ENCODE data around the gene RRP12. TPM values are rescaled to one million over a fixed set of nuclear protein-coding genes. Genes with fewer than 3 reads are reported as not detected.
A peak's percentile ranks its signal among the peaks of the same experiment; 100 is the strongest.
"Not testable (repeated sequence)": the region's sequence is repeated elsewhere in the genome, so short reads cannot be mapped to it uniquely, and the experiment has no call there.

RRP12 gene
- total and polyA plus RNA-seq, 4 experiments from 2014 or later: 6.3 to 20.0 (median 12.9) TPM

DNA sequence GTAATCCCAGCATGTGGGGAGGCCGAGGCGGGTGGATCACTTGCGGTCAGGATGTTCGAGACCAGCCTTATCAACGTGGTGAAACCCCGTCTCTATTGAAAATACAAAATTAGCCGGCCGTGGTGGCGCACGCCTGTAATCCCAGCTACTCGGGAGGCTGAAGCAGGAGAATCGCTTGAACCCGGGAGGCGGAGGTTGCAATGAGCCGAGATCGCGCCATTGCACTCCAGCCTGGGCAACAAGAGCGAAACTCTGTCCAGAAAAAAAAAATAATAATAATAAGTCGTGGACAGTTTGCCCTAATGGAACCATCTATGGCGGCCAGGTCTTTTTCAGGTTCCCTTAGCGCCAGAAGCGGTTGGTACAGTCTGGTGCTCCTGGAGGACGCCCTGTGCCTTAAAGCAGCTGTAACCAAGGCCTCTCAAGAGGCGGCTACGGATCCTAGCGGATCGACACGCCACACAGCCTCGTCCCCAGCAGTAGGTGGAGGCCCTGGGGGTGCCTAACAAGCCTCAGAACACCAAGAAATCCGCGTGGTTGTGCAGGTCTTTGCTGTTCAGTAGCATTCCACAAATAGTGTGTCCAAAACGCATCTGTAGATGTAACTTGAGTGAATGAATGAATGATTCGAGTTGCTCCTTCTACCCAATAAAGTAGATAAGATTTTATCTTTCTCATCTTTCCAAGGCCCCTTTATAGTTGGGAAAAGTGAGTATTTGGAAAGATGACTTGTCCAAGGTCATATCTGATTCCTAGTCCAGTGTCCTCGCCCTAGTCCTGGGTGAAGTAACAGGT lies 25.8 kb upstream of the RRP12 start:
- Mint-ChIP-seq H3K4me3 (peak overlapping the region; percentile 90 to 98 (median 94)), H3K27ac (peak overlapping the region; percentile 90 to 98 (median 97))
- intact Hi-C loops (cut with micrococcal nuclease): loop anchor here (1.0 to 5.0 kb wide), 7 partner anchors 9 to 595 kb away; partner anchors contain the start of genes EXOSC1, LCOR, MMS19 and MORN4

GRCh38 chr10:97425964-97426775 lies 25.0 kb upstream of the RRP12 start, which contains the start of gene PGAM1:
TSS of gene PGAM1 (plus strand) at chr10:97426191. CDS start at chr10:97426308, 117 bp downstream.
- Mint-ChIP-seq H3K9me3 (peaks cover 0 to 2% (median 0%) of the 10 kb centered on the region in 8 donors), H3K27ac (peak within 1 kb of the TSS; percentile 94 to 98 (median 97)), H3K4me1 (peaks cover 26 to 61% (median 37%) of the 10 kb centered on the region in 4 donors), H3K4me3 (peak within 1 kb of the TSS; percentile 90 to 98 (median 94)), H3K27me3 (peaks cover 0 to 2% of the 10 kb centered on the region in 2 donors), H3K36me3 (peaks cover 7 to 34% of the 10 kb centered on the region in 2 donors)
- peaks cover 9% of the 10 kb centered on the region for H3K36me3 ChIP-seq (ENCODE audit: insufficient read depth, low read length)
- CTCF ChIA-PET (ENCODE audit: partially characterized antibody): no interaction called here
- H3K4me1 ChIP-seq (ENCODE audit: insufficient read depth, low read length): peaks cover 42% of the 10 kb centered on the region
- peak; percentile 94 to 99 (median 98) for DNase-seq
- POLR2A ChIA-PET (ENCODE audit: partially characterized antibody): interaction anchor here (0.6 to 2.5 kb wide), 5 partner anchors 7 to 92 kb away, joined by 3 to 16 read pairs (median 6); partner anchors contain the start of gene FRAT2
- H3K9me3 ChIP-seq (ENCODE audit: control insufficient read depth in 1 of 2, low read length in 2 of 2): no peaks in the 10 kb centered on the region
- intact Hi-C loops (cut with micrococcal nuclease): loop anchor here (1.0 to 5.0 kb wide), 7 partner anchors 8 to 594 kb away; partner anchors contain the start of genes EXOSC1, LCOR, MMS19 and MORN4
- H3K27ac ChIP-seq (ENCODE audit: low read depth, low read length): peak within 1 kb of the TSS; percentile 83
- H3K27me3 ChIP-seq (ENCODE audit: insufficient read depth, low read length): no peaks in the 10 kb centered on the region
- peak within 1 kb of the TSS; percentile 62 to 70 for H3K4me3 ChIP-seq (ENCODE audit: low read length in 2 of 2)

More for the DNA sequence above, 25.8 kb upstream of the RRP12 start:
- peaks cover 42% of the 10 kb centered on the region for H3K4me1 ChIP-seq (ENCODE audit: insufficient read depth, low read length)
- Mint-ChIP-seq H3K27me3 (peaks cover 0 to 2% of the 10 kb centered on the region in 2 donors), H3K9me3 (peaks cover 0 to 2% (median 0%) of the 10 kb centered on the region in 8 donors), H3K36me3 (peaks cover 11 to 41% of the 10 kb centered on the region in 2 donors), H3K4me1 (peaks cover 26 to 61% (median 37%) of the 10 kb centered on the region in 4 donors)
- peak overlapping the region; percentile 83 for H3K27ac ChIP-seq (ENCODE audit: low read depth, low read length)
- H3K36me3 ChIP-seq (ENCODE audit: insufficient read depth, low read length): peaks cover 16% of the 10 kb centered on the region
- no peaks in the 10 kb centered on the region for H3K9me3 ChIP-seq (ENCODE audit: control insufficient read depth in 1 of 2, low read length in 2 of 2)
- H3K27me3 ChIP-seq (ENCODE audit: insufficient read depth, low read length): no peaks in the 10 kb centered on the region
- DNase-seq: no peak
- H3K4me3 ChIP-seq (ENCODE audit: low read length in 2 of 2): peak overlapping the region; percentile 62 to 70
- CTCF ChIA-PET (ENCODE audit: partially characterized antibody): interaction anchor here (1.0 to 1.8 kb wide), 3 partner anchors 8 to 19 kb away, joined by 3 to 6 read pairs (median 6); no protein-coding TSS in a partner anchor
- POLR2A ChIA-PET (ENCODE audit: partially characterized antibody): interaction anchor here (0.9 to 2.5 kb wide), 6 partner anchors 8 to 71 kb away, joined by 3 to 16 read pairs (median 6); no protein-coding TSS in a partner anchor

DNA sequence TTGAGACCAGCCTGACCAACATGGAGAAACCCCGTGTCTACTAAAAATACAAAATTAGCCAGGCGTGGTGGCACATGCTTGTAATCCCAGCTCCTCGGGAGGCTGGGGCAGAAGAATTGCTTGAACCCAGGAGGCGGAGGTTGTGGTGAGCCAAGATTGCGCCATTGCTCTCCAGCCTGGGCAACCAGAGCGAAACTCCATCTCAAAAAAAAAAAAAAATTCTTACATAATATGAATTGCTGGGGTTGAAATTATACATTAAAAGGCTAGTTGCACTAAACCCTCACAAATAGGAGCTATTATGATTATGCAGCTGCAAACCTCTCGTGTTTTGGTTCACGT lies 22.6 kb upstream of the RRP12 start:
- H3K36me3 ChIP-seq (ENCODE audit: insufficient read depth, low read length); H3K4me3 ChIP-seq (ENCODE audit: low read length in 2 of 2); intact Hi-C loops (cut with micrococcal nuclease); DNase-seq; H3K27me3 Mint-ChIP-seq; H3K9me3 Mint-ChIP-seq; H3K27ac ChIP-seq (ENCODE audit: low read depth, low read length); H3K27me3 ChIP-seq (ENCODE audit: insufficient read depth, low read length); H3K9me3 ChIP-seq (ENCODE audit: control insufficient read depth in 1 of 2, low read length in 2 of 2): not testable (repeated sequence)
- Mint-ChIP-seq H3K4me1 (peaks cover 27 to 57% (median 38%) of the 10 kb centered on the region in 4 donors), H3K27ac (peak overlapping the region in 6 of 7 donors; percentile 21 to 97 (median 54)), H3K4me3 (peak overlapping the region in 3 of 8 donors; percentile 17 to 50 (median 32)), H3K36me3 (peaks cover 0 to 16% of the 10 kb centered on the region in 2 donors)
- ChIA-PET CTCF (ENCODE audit: partially characterized antibody) (interaction anchor here (1.2 to 6.2 kb wide), 4 partner anchors 14 to 22 kb away, joined by 3 to 75 read pairs (median 6); partner anchors contain the start of gene RRP12), POLR2A (ENCODE audit: partially characterized antibody) (interaction anchor here (0.6 to 3.3 kb wide), 6 partner anchors 10 to 104 kb away, joined by 3 to 16 read pairs (median 6); partner anchors contain the start of genes FRAT1 and RRP12)
- H3K4me1 ChIP-seq (ENCODE audit: insufficient read depth, low read length): peaks cover 43% of the 10 kb centered on the region

DNA sequence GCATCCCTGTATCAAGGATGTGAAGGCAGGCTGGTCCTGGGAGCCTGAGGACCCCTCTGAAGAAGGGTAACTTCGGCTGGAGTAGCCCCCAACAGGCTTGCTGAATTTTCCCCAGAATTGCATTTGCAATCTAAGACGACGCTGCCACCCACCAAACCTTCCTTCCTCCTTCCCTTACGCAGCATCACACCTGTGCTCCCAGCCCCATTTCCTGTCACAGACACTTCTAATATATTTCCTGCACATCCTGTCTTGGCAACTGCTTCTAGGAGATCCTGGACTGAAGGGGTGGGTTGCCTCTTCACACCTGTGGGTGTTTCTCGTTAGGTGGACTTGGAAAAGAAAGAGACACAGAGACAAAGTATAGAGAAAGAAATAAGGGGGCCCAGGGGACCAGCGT lies 15.4 kb upstream of the RRP12 start:
- Mint-ChIP-seq H3K4me1 (peaks cover 28 to 62% (median 45%) of the 10 kb centered on the region in 4 donors), H3K27me3 (no peaks in the 10 kb centered on the region), H3K9me3 (no peaks in the 10 kb centered on the region), H3K36me3 (peaks cover 0 to 1% of the 10 kb centered on the region in 2 donors), H3K27ac (peak overlapping the region; percentile 52 to 93 (median 85)), H3K4me3 (peak overlapping the region in 4 of 8 donors; percentile 48 to 73 (median 67))
- Histone ChIP-seq H3K4me3 (ENCODE audit: low read length in 2 of 2) (no peak overlapping the region), H3K9me3 (ENCODE audit: control insufficient read depth in 1 of 2, low read length in 2 of 2) (no peaks in the 10 kb centered on the region), H3K27me3 (ENCODE audit: insufficient read depth, low read length) (no peaks in the 10 kb centered on the region), H3K27ac (ENCODE audit: low read depth, low read length) (no peak overlapping the region), H3K36me3 (ENCODE audit: insufficient read depth, low read length) (no peaks in the 10 kb centered on the region), H3K4me1 (ENCODE audit: insufficient read depth, low read length) (peaks cover 55% of the 10 kb centered on the region)
- ChIA-PET CTCF (ENCODE audit: partially characterized antibody) (no interaction called here), POLR2A (ENCODE audit: partially characterized antibody) (no interaction called here)
- no peak for DNase-seq
- intact Hi-C loops (cut with micrococcal nuclease): no loop called here

GRCh38 chr10:97412891-97413304 lies 11.8 kb upstream of the RRP12 start:
- H3K27me3 Mint-ChIP-seq: no peaks in the 10 kb centered on the region
- Histone ChIP-seq H3K9me3 (ENCODE audit: control insufficient read depth in 1 of 2, low read length in 2 of 2) (no peaks in the 10 kb centered on the region), H3K27me3 (ENCODE audit: insufficient read depth, low read length) (no peaks in the 10 kb centered on the region), H3K36me3 (ENCODE audit: insufficient read depth, low read length) (no peaks in the 10 kb centered on the region), H3K27ac (ENCODE audit: low read depth, low read length) (no peak overlapping the region), H3K4me1 (ENCODE audit: insufficient read depth, low read length) (peaks cover 38% of the 10 kb centered on the region), H3K4me3 (ENCODE audit: low read length in 2 of 2) (no peak overlapping the region)
- CTCF ChIA-PET (ENCODE audit: partially characterized antibody): interaction anchor here (1.6 to 11.1 kb wide), 4 partner anchors 8 to 141 kb away, joined by 3 to 98 read pairs (median 58); partner anchors contain the start of gene RRP12
- H3K4me3 Mint-ChIP-seq: peak overlapping the region in 4 of 8 donors; percentile 2 to 60 (median 23)
- H3K9me3 Mint-ChIP-seq: no peaks in the 10 kb centered on the region
- peaks cover 0 to 1% of the 10 kb centered on the region in 2 donors for H3K36me3 Mint-ChIP-seq
- POLR2A ChIA-PET (ENCODE audit: partially characterized antibody): interaction anchor here (1.1 to 3.4 kb wide), 5 partner anchors 8 to 94 kb away, joined by 4 to 11 read pairs (median 9); partner anchors contain the start of genes FRAT1 and RRP12
- peak overlapping the region; percentile 34 to 91 (median 79) for H3K27ac Mint-ChIP-seq
- no peak for DNase-seq
- peaks cover 20 to 43% (median 31%) of the 10 kb centered on the region in 4 donors for H3K4me1 Mint-ChIP-seq
- intact Hi-C loops (cut with micrococcal nuclease): no loop called here

- H3K27me3 ChIP-seq (ENCODE audit: insufficient read depth, low read length): no peaks in the 10 kb centered on the region
- no peak overlapping the region for H3K27ac Mint-ChIP-seq
- no peaks in the 10 kb centered on the region for H3K27me3 Mint-ChIP-seq
- H3K9me3 ChIP-seq (ENCODE audit: control insufficient read depth in 1 of 2, low read length in 2 of 2): no peaks in the 10 kb centered on the region
- DNase-seq: no peak
- intact Hi-C loops (cut with micrococcal nuclease): no loop called here
- H3K4me3 Mint-ChIP-seq: no peak overlapping the region
- H3K36me3 ChIP-seq (ENCODE audit: insufficient read depth, low read length): no peaks in the 10 kb centered on the region
- CTCF ChIA-PET (ENCODE audit: partially characterized antibody): interaction anchor here (4.5 to 11.1 kb wide), 3 partner anchors 8 to 143 kb away, joined by 40 to 98 read pairs (median 75); partner anchors contain the start of gene RRP12
- H3K4me1 Mint-ChIP-seq: peaks cover 18 to 41% (median 27%) of the 10 kb centered on the region in 4 donors
- no peak overlapping the region for H3K4me3 ChIP-seq (ENCODE audit: low read length in 2 of 2)
- peaks cover 35% of the 10 kb centered on the region for H3K4me1 ChIP-seq (ENCODE audit: insufficient read depth, low read length)
- POLR2A ChIA-PET (ENCODE audit: partially characterized antibody): interaction anchor here (0.8 to 2.2 kb wide), 2 partner anchors 16 to 23 kb away, joined by 3 to 7 read pairs; no protein-coding TSS in a partner anchor
- H3K36me3 Mint-ChIP-seq: peaks cover 0 to 1% of the 10 kb centered on the region in 2 donors
- H3K9me3 Mint-ChIP-seq: no peaks in the 10 kb centered on the region
- H3K27ac ChIP-seq (ENCODE audit: low read depth, low read length): no peak overlapping the region
Observed at GRCh38 chr10:97411406-97411805, 10.3 kb upstream of the RRP12 start.

Data from CD4-positive, alpha-beta memory T cell (primary cell).